ENCODE results near the gene TPCN2. TPM values are rescaled to one million over a fixed set of nuclear protein-coding genes. Genes with fewer than 3 reads are reported as not detected.

TPCN2 gene
- total and polyA plus RNA-seq, 2 of the 8 experiments (the other 6 are each of a cell fraction or from before 2014, with no cell fraction given) = 9.7 to 18.6 TPM

- H2AK5ac ChIP-seq (ENCODE audit: low read depth, low read length) = no peak overlapping the region; the same call in 1 of the 2 replicates
- no peaks in the 10 kb centered on the region for H4K20me1 ChIP-seq (replicated peaks in 1 of 2; ENCODE audit: control insufficient read depth in 1 of 2, insufficient read depth in 2 of 2, low read length in 2 of 2)
- no peaks in the 10 kb centered on the region for H3K79me1 ChIP-seq (ENCODE audit: low read depth, low read length)
- WGBS, 2 experiments (ENCODE audit: extremely low coverage in 1 of 2, insufficient coverage in 1 of 2, insufficient read length in 1 of 2, insufficient replicate concordance in 2 of 2, low coverage in 1 of 2, low lambda C conversion rate in 2 of 2, missing lambda C conversion rate in 1 of 2) = 87% methylated on average over 14 of the region's 14 CpGs; no CpG with 5 or more reads in 1 of the 2 experiments
- ChIA-PET POLR2A (ENCODE audit: partially characterized antibody) (no interaction called here), CTCF (ENCODE audit: partially characterized antibody) (interaction anchor here (1.6 kb wide), 1 partner anchor 34 kb away, joined by 6 read pairs; no protein-coding TSS in a partner anchor)
- no peak overlapping the region for H3K4me3 ChIP-seq (ENCODE audit: extremely low read depth in 1 of 4, insufficient read depth in 2 of 4, low read depth in 3 of 4, low read length in 4 of 4)
- H3K79me2 ChIP-seq (ENCODE audit: control insufficient read depth in 1 of 2, insufficient read depth in 2 of 2, low read length in 2 of 2) = no peaks in the 10 kb centered on the region
- no peak overlapping the region for H3K23ac ChIP-seq (ENCODE audit: insufficient read length)
- H3K14ac ChIP-seq (ENCODE audit: insufficient read length) = no peak overlapping the region
- no peak for FAIRE-seq
- no peak overlapping the region for H3K9ac ChIP-seq (replicated peaks in 1 of 4; ENCODE audit: extremely low read depth in 1 of 4, low read depth in 3 of 4, low read length in 3 of 4)
- H2BK5ac ChIP-seq (ENCODE audit: low read depth, low read length) = no peak overlapping the region
- no peaks in the 10 kb centered on the region; a peak in 1 of 7 replicates for H3K27me3 ChIP-seq (replicated peaks in 1 of 4; ENCODE audit: control insufficient read depth in 3 of 4, extremely low read depth in 1 of 4, insufficient read depth in 3 of 4, low read length in 3 of 4)
- H3K23me2 ChIP-seq (ENCODE audit: low read depth, low read length) = no peaks in the 10 kb centered on the region
- H2AFZ ChIP-seq (ENCODE audit: low read length) = no peak overlapping the region
- no peak overlapping the region for H4K91ac ChIP-seq (replicated peaks; ENCODE audit: insufficient read length, low read length)
- H4K5ac ChIP-seq (ENCODE audit: insufficient read length, low read depth, low read length) = no peak overlapping the region
- peaks cover 11 to 13% of the 10 kb centered on the region in 2 experiments for H3K9me3 ChIP-seq (ENCODE audit: insufficient read depth in 2 of 2, low read depth in 1 of 2, low read length in 1 of 2)
- no peak overlapping the region for H2BK15ac ChIP-seq (ENCODE audit: low read length)
- no peak for DNase-seq (ENCODE audit: low read depth in 1 of 2, low spot score in 2 of 2)
- H3K36me3 ChIP-seq (ENCODE audit: control insufficient read depth in 2 of 4, insufficient read depth in 4 of 4, low read length in 3 of 4) = no peaks in the 10 kb centered on the region
- H3K56ac ChIP-seq (replicated peaks; ENCODE audit: insufficient read length, low read depth, low read length) = no peak overlapping the region
- no peak overlapping the region for H3K18ac ChIP-seq (ENCODE audit: extremely low read depth, low read length)
- H2BK12ac ChIP-seq (ENCODE audit: low read depth, low read length) = no peak overlapping the region
- peaks cover 0 to 6% (median 2%) of the 10 kb centered on the region in 4 experiments; a peak in 4 of 7 replicates for H3K4me1 ChIP-seq (replicated peaks in 1 of 4; ENCODE audit: control insufficient read depth in 3 of 4, insufficient read depth in 4 of 4, low read length in 3 of 4)
- no peak overlapping the region for H3K27ac ChIP-seq (ENCODE audit: low read depth, low read length)
- H2BK20ac ChIP-seq (ENCODE audit: low read length) = no peak overlapping the region
- no peak overlapping the region for H3K4ac ChIP-seq (replicated peaks; ENCODE audit: insufficient read length, low read depth, low read length)
- no peak overlapping the region for H3K4me2 ChIP-seq (ENCODE audit: insufficient read depth in 1 of 2, low read depth in 2 of 2, low read length in 2 of 2)
- no peak overlapping the region for H2BK120ac ChIP-seq (replicated peaks; ENCODE audit: low read depth, low read length)
- no peak overlapping the region for H4K8ac ChIP-seq (ENCODE audit: extremely low read depth, insufficient read depth, low read length)
- TF ChIP-seq JUND (IDR thresholded peaks at IDR 0.05; ENCODE audit: low read length) = no peak
- TF ChIP-seq SP2 (IDR thresholded peaks at IDR 0.05; ENCODE audit: low read length) = no peak
- no peak for TF ChIP-seq BACH1 (IDR thresholded peaks at IDR 0.05; ENCODE audit: low read length)
- no peak for TF ChIP-seq KDM1A (IDR thresholded peaks at IDR 0.05; ENCODE audit: borderline replicate concordance, low read length)
- TF ChIP-seq TEAD4 (IDR thresholded peaks at IDR 0.05; ENCODE audit: low read depth, low read length) = no peak
- no peak for TF ChIP-seq CEBPB (IDR thresholded peaks at IDR 0.05; ENCODE audit: low read depth, low read length)
- TF ChIP-seq EP300 (IDR thresholded peaks at IDR 0.05; ENCODE audit: borderline replicate concordance in 1 of 2, low read depth in 2 of 2, low read length in 2 of 2) = no peak
- no peak for TF ChIP-seq SUZ12 (IDR thresholded peaks at IDR 0.05; ENCODE audit: low read length)
- TF ChIP-seq RBBP5 (IDR thresholded peaks at IDR 0.05; ENCODE audit: borderline replicate concordance, low read depth, low read length) = no peak
- no peak for TF ChIP-seq NRF1 (IDR thresholded peaks at IDR 0.05; ENCODE audit: low read depth, low read length)
- no peak for TF ChIP-seq SIRT6 (IDR thresholded peaks at IDR 0.05; ENCODE audit: low read length)
- no peak for TF ChIP-seq GTF2F1 (IDR thresholded peaks at IDR 0.05; ENCODE audit: borderline replicate concordance, low read depth, low read length)
Observed at GRCh38 chr11:69135420-69136363, 87.0 kb downstream of the TPCN2 start.
